ENCODE measurements around the gene PHLDA2.

Gene PHLDA2

DNA sequence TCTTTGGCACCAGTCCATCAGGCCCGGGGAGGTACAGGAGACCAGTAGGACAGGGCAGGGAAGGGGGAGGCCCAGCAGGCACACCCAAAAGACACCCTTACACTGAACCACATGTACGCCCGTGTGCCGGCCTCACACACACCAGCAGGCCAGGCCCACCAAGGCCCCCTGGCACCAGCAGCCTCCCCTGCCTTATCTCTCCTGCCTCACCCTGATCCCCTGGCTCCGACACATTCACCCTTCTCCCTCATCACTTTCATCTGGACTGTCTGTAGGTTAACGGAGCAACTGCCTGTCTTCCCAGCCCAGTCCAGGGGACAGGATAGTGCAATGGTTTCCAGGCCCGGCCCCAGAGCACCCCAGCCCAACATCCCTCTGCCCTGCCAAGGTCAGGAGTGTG is 48.6 kb downstream of the PHLDA2 start:
- no peak for DNase-seq
- Histone ChIP-seq H3K27me3 (replicated peaks) (peaks cover 7% of the 10 kb centered on the region), H3K36me3 (replicated peaks) (no peaks in the 10 kb centered on the region), H3K27ac (no peak overlapping the region), H3K4me3 (ENCODE audit: low read depth, low read length) (no peak overlapping the region)
- TF ChIP-seq, protein P1, sequence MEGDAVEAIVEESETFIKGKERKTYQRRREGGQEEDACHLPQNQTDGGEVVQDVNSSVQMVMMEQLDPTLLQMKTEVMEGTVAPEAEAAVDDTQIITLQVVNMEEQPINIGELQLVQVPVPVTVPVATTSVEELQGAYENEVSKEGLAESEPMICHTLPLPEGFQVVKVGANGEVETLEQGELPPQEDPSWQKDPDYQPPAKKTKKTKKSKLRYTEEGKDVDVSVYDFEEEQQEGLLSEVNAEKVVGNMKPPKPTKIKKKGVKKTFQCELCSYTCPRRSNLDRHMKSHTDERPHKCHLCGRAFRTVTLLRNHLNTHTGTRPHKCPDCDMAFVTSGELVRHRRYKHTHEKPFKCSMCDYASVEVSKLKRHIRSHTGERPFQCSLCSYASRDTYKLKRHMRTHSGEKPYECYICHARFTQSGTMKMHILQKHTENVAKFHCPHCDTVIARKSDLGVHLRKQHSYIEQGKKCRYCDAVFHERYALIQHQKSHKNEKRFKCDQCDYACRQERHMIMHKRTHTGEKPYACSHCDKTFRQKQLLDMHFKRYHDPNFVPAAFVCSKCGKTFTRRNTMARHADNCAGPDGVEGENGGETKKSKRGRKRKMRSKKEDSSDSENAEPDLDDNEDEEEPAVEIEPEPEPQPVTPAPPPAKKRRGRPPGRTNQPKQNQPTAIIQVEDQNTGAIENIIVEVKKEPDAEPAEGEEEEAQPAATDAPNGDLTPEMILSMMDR (IDR thresholded peaks at IDR 0.05; ENCODE audit: low read depth, low read length, missing control alignments) = no peak
- in situ Hi-C loops (cut with HindIII; ENCODE audit: low pct_ligation_motif_present, low sequenced_read_pairs) = no loop called here

DNA sequence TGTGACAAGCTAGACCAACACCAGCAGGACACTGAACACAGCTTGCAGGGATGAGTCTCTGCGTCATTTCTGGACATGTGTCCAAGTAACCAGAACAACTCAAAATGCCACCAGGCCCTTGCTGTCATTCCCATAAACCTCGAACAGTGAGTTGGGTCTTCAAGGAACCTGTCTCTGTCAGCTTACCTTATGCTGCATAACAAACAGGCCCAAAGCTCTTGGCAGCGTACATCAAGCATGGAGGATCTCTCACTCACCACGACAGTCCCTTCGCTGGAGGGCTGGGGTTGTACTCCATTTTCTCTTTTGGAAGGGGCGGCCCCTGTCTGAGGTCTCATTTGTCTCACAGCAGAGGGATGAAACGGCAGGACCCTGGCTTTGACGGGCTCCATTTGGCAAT is 50.4 kb downstream of the PHLDA2 start:
- TF ChIP-seq, protein P1 (IDR thresholded peaks at IDR 0.05; ENCODE audit: low read depth, low read length, missing control alignments) = no peak
- in situ Hi-C loops (cut with HindIII; ENCODE audit: low pct_ligation_motif_present, low sequenced_read_pairs) = no loop called here
- peaks cover 2% of the 10 kb centered on the region for H3K27me3 ChIP-seq (replicated peaks)
- DNase-seq = no peak
- H3K4me3 ChIP-seq (ENCODE audit: low read depth, low read length) = no peak overlapping the region
- H3K36me3 ChIP-seq (replicated peaks) = no peaks in the 10 kb centered on the region
- no peak overlapping the region for H3K27ac ChIP-seq

Data from brain microvascular endothelial cell (primary cell).